HG03571 (cell line): Measurements from ENCODE around the gene CSNK1D.
A peak's percentile ranks its signal among the peaks of the same experiment; 100 is the strongest.

Source experiments
- ATAC-seq: cut with Tn5 transposase; IDR thresholded peaks from one replicate; pipeline ENCODE4 v1.9.1; 2021; ENCODE audit not compliant: unreplicated experiment

The CSNK1D gene

DNA sequence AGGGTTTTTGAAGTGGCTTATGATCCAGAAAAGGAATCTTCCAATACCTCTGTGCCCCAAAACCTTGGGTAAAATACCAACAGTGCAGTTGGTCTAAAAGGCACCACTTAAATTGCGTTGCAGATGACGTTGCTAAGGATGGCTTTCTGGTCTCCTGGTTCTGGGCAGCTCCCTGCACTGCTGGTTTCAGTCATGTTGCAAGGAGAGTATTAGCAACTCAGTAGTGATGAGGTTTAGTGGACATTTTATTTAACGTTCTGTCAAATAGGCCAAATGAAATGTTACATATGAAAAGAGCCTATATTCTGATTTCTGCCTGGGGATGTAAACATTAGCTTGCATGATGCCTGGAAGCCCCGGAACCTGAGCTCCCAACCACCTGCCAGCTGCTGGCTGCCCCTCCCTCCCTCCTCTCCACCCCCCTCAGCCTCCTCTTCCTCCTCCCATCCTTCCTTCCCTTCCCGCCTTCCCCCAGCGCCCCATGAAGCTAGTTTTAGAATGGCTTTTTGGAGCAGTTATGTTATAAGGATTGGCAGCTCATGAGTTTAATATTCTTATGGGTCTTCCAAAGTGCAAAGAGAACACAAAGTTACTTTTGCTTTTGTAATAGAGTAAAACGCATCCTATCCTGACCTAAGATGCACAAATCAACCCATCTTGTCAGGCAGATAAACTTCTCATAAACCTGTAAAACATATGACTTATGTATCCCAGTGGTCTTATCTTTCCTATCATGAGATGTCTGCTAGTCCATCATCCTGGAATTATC lies 23.2 kb upstream of the CSNK1D start:
- ATAC-seq, result no peak

DNA sequence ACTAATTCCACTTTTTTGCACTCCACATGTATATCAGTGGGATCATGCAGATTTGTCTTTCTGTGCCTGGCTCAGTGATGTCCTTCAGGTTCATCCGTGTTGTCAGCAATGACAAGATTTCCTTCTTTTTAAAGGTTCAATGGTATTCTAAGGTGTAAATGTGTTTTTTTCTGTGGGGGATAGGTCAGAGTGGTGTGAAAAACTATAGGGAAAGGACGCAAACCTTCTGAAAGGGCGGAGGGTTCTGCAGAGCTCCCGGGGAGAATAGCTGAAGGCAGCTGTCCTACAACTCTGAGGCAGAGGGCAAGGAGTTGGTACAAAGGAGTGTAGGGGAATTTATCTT lies 21.9 kb upstream of the CSNK1D start:
- no peak for ATAC-seq

DNA sequence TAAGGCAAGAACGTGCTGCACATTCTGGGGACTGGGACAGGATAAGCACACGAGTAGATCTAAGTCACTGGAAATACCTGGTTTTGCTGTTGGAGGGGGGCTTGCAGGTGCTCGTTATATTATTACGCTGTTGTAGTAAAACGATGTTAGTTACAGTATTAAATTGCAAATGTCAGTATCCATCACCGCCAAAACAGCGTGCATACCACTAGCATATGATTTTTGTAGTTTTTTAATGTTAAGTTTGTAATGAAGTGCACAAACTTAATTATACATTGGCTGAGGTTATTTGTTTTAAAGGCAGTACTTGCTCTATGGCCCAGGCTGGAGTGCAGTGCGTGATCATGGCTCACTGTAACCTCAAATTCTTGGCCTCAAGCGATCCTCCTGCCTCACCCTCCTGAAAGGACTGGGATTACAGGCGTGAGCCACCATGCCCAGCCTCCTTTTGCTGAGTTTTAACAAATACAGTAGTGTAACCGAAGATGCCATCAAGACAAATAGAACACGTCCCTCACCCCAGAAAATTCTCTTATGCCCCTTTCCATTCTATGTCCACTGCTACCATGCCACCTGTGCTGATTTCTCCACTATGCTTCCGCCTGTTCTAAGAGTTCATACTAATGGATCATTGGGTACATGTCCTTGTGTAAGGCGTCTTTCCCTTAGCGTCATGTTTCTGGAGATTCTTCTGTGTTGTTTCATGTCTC lies 20.7 kb upstream of the CSNK1D start:
- ATAC-seq, result no peak

DNA sequence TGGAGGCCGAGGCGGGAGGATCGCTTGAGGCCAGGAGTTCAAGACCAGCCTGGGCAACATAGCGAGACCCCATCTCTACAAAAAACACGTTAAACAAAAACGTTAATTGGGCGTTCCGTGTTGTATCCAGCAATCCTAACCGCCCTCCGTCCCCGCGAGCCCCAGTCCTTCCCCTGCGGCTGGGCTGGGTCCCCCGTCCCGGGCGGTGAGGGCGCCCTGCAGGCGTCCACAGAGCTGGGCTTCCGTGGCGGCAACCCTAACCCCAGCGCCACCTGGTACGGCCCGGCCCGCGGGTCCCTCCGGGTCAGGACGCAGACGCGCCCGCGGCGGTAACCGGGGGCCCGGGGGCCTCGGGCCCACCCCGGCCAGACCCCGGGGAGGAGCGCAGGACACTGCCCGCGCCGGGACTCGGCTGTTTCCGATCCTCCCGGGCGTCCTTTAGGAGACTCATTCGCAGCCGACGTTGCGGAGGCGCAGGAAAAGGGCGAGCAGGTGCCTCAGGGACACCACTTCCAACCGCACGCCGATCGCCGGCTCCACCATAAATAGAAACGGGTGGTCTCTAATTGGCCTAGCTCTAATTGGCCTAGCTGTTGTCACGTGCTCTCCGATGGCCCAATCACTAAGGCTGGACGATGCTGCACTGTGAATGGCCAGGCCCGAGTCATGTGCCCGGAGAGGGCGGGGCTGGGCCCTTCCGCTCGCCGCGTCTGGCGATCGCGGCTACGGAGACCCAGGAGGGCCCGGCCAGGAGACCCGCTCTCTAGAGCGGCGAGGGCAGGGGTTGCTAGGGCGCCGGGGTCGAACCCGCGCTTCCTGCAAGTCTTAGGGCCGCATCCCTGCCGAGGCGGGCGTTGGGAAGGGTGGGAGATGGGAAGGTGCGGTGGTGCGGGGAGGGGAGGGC lies 19.0 kb upstream of the CSNK1D start:
- peak; percentile 87 for ATAC-seq

DNA sequence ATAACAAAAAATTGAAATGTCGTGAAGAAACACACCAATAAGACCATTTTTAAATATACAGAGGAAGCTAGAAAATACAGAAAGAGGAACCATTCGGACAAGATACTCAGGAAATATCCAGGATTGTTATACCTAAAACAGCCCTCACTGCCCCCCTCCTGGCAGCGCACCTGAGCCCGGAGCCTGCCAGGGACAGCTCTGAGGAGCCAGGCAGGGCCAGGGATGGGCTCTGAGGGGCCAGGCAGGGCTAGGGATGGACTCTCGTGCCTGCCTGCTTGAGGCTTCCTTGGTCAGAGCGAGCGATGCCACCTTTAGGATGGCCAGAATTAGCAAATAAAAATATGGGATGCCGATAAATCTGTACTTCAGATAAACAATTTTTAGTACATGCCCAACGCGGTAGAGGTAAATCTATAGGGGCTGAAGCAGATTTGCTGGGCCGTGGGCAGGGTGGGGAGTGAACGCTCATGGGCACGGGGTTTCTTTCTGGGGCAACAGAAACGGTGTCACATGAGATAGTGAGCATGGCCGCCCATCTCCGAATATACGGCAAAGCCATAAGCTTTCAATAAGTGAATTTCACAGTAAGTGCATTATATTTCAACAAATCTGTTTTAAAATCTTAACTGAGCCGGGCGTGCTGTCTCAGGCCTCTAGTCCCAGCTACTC lies 18.2 kb upstream of the CSNK1D start:
- no peak for ATAC-seq

DNA sequence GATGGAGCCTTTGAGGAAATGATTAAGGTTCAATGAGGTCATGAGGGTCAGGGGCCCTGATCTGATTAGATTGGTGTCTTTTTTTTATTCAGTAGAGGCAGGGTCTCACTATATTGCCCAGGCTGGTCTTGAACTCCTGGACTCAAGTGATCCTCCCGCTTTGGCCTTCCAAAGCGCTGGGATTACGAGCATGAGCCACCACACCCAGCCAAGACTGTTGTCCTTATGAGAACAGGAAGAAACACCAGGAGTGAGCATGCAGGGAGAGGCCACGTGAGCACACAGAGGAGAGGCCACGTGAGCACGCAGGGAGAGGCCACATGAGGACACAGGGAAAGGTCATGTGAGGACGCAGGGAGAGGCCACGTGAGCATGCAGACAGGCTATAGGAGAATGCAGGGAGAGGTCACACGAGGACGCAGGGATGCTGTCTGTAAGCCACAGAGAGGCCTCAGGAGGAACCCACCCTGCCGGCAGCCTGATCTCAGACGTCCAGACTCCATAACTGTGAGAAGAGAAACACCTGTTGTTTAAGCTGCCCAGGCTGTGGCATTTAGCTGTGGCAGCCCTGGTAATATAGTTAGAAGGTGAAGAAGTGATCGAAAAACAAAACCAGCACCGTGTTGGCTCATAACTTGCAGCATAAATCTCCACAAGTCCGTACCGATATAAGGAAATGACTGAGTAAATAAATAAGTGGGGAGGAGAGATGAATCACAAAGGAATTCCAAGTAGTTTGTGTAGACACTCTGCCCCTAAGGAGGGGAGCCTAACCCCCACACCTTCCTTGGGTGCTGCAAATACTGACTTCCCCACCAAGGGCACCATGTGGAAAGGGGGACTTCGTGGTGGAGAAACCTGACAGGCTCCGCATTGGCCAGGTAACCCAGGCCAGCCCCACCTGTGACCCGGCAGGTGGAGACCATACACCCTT lies 14.6 kb upstream of the CSNK1D start:
- ATAC-seq, result no peak

DNA sequence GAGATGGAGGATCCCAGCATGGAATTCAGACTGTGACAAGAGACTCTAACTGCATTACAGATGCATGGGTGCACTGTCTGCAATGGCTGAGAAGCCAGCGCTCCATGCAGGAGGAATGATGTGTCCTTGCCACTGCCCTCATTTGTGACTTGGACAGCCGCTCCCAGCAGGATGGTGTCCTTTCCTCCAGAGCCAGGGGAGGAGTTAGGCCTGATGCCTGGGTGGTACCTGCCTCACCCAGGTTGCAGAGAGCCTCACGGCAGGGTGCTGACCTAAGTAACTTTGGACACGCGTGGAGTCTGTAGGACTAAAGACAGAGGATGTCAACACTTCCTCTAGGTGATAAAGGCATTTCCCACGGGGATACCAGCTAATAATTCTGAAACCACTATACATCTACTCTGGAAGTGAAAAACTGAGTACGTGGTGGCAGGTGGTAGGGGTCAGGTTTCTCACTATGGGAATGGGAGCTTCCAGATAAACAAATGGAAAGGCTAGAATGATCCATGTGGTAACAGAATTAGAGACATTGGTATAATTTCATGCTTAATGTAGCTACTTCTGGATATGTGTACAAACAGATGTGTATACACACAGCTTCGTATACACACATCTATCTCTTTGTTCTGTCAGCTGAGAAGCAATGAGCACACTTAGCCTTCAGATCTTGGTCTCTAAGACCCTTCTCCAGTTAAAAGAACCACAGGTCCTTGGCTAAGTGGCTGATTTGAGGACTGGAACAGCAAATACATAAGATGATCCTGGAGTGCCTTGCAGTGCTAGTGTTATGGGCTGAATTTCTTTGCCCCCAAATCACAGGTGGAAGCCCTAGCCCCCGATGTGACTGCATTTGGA lies 13.7 kb upstream of the CSNK1D start:
- ATAC-seq, result no peak

DNA sequence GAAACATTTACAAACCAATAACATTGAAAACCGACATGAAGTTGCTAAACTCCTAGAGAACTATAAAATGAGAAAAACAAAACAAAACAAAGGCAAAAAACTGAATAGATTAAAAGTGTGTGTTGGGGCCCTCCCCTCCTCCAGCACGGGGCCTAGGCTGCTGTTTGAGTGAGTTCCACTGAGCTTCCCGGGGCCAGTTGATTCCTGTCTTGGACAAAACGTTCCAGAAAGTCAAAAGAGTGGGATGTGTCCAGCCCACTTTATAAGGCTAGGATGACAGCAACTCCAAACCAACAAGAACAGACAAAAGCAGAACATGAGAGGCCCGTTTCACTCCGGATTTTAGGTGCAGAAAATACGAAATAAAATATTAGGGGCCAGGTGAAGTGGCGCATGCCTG lies 11.6 kb upstream of the CSNK1D start:
- ATAC-seq, result no peak

DNA sequence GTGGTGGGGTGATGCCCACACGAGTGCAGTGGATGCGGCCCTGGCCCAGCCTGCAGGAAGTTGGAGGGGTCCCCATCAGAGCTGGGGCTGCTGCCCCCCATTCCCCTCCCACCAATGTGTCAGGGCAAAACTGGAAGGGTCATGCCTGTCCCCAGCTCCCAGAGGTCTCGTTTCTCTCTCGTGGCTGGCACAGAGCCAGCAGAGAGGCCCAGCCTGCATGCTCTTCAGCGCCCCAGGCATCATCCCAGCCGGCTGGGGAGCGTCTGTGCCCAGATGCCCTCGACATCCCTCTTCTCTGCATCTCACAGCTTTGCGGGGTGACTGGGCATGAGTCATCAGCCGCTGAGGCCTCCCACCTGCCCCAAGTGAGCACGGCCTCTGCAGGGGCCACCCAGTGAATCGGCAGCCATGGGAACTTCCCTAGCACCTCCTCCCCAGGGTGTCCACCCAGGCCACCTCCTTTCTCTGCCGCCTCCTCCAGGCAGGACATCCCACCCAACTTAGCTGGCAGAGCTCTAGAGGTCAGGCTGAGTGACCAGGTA lies 9.8 kb upstream of the CSNK1D start:
- ATAC-seq, result no peak

DNA sequence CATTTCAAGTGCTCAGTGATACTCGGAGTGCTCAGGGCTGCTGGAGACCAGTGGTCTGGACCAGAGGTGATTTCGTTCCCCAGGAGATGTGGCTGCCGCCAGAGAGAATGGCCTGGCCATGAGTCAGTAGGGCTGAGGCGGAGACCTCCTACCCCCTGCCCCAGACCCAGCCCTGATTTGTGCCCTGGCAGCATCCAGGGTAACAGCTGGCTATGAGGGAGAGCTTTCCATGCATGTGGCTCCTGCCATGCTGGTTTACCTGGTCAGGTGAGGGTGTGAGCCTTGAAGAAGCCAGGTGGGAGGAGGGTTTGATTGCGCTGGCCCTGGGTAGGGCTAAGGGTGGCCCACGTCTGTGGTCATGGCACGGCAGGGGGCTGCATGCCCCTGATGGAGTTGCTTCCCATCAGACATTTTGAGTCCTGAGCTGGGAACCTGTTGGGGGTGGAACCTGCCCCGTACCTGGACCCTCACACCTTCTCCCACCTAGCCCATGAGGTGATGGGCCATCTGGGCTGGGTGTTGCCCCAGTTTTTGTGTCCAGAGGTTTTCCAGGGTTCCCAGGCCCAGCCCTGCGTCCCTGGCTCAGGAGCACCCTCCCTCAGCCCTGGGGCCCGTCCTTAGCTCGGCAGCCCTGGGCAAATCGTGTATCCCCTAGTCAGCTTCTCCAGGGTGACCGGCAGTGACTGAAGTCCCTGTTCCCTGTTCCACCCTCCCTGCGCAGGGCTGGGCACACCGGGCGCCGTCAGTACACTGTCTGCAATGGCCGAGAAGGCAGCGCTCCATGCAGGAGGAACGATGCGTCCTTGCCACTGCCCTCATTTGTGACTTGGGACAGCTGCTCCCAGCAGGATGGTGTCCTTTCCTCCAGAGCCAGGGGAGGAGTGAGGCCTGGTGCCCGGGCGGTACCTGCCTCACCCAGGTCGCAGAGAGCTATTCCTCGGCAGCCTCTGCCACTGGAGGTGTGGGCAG lies 9.0 kb upstream of the CSNK1D start:
- no peak for ATAC-seq

DNA sequence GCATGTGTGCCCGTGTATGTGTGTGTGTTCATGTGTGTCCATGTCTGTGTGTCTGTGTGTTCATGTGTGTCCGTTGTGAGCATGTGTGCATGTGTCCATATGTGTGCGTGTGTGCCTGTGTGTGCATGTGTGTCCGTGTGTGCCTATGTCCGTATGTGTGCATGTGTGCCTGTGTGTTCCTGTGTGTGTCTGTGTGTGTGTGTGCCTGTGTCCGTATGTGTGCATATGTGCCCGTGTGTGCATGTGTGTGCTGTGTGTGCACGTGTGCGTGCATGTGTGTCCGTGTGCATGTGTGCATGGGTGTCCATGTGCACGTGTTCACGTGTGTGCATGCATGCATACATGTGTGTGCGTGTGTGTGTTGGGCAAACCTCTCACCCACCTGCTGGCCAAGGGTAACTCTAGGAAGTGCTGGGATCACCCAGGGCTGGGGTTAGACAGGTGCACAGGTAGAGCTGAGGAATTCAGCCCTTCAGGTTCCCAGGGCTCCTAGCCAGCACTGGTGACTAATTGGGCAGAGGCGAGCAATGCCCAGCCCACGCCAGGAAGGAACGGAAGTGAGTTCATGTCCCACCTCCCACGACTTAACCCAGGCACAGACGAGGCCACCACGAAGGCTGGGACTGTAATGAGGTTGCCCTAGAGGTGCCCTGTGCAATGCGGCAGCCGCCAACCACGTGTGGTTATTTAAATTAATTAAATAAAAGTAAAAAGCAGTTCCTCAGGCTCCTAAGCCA lies 8.2 kb upstream of the CSNK1D start:
- ATAC-seq, result no peak

DNA sequence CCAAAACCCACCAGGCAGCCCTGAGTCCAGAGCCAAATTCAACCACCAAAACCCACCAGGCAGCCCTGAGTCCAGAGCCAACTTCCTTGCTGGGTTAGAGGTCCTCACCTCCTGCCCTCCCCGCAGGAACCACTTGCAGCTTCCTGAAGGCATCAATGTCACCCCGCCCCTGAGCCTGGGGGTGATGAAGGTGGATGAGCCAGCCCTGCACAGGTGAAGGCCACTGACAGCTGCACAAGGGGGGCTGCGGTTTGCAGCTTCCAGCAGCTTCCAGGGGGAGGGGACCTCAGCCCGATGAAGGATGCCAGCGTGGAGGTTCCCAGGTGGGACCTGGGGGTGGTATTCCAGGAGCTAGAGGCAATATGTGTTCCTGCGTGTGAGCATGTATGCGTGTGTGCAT lies 7.6 kb upstream of the CSNK1D start:
- no peak for ATAC-seq

DNA sequence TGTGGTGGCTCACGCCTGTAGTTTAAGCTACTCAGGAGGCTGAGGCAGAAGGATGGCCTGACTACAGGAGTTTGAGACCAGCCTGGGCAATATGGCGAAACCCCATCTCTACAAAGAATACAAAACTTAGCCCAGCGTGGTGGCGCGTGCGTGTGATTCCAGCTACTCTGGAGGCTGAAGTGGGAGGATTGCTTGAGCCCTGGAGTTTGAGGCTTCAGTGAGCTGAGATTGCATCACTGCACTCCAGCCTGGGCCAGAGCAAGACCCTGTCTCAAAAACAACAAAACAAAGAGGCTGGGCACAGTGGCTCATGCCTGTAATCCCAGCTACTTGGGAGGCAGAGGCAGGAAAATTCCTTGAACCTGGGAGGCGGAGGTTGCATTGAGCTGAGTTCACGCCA lies 7.0 kb upstream of the CSNK1D start:
- no peak for ATAC-seq

DNA sequence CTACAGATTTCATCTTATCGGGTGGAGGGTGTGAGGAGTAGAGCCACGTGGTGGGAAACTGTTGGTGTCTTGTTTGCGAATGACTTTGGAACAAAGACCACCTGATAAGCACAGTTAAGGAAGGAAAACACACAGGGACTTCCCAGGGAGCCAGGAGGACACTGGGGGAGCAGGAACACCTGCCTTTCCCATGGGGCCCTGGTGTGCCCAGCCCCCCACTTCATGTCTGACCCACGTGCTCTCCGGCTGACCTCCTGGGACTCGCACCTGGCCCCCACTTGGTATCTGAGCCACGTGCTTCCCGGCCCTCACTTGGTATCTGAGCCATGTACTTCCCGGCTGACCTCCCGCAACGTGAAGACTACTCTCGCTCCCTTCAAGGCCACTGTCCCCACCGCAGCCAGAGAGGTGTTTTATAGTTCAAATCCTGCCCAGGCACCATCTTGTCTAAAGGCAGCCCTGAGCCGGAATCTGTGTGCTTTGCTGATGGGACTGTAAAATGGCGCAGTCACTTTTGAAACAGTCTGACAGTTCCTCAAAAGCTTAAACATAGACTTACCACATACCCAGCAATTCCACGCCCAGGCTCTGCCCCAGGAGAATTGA lies 5.4 kb upstream of the CSNK1D start:
- no peak for ATAC-seq

DNA sequence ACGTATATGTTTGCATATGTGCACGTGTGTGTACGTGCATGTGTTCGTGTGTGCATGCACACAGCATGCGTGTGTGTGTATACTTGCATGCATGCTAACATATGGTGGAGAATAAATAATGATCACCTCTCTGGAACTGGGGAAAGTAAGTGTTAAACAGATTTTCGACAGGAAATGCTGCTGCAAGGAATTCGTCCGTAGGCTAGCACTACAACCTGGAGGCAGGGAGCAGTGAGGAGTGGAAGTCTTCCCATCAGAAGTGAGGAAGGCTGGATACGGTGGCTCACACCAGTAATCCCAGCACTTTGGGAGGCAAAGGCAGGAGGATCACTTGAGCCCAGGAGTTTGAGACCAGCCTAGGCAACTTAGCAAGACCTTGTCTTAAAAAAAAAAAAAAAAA lies 4.8 kb upstream of the CSNK1D start:
- ATAC-seq, result no peak

DNA sequence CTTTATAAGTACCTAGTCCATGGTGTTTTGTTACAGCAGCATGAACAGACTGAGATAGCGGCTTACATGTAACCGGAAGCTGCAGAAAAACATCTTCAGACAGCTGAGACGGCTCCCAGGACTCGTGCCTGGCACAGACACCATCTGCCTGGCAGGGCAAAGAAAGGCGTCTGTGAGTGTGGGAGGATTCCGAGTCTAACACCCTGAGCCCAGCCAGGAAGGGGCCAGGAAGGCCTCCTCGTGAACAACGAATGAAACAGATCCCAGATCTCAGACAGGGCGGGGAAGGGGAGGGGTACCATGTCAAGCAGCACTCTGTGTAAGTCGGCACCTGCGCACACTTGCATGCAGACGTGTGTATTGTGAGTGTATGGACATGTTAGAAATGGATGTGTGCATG lies 4.4 kb upstream of the CSNK1D start:
- no peak for ATAC-seq

DNA sequence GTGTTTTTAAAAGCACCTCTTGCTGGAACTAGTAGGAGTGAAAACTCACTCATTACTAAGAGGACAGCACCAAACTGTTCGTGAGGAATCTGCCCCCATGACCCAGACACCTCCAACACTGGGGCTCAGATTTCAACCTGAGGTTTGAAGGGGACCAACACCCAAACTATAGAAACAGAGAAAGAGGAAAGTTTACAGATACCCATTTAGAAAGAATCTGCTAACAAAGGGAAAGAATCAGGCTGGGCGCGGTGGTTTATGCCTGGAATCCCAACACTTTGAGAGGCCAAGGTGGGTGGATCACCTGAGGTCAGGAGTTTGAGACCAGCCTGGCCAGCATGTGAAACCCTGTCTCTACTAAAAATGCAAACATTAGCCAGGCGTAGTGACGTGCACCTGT lies 3.4 kb upstream of the CSNK1D start:
- ATAC-seq, result no peak
